SKM-1 treated with dmso at 0.1 percent for 144 hours (cell line): ENCODE results near the gene IDH1.
"Not testable (repeated sequence)": the region's sequence is repeated elsewhere in the genome, so short reads cannot be mapped to it uniquely, and the experiment has no call there.

Source experiments
- DNase-seq: peaks from one replicate; lab custom pipeline; 2025; ENCODE audit not compliant: unreplicated experiment; lab: John Stamatoyannopoulos, UW

The IDH1 gene

GRCh38 chr2:208256849-208257813, 2.3 kb upstream of the IDH1 start:
- not testable (repeated sequence) for DNase-seq

GRCh38 chr2:208256192-208256782, 1.4 kb upstream of the IDH1 start:
- no peak for DNase-seq

DNA sequence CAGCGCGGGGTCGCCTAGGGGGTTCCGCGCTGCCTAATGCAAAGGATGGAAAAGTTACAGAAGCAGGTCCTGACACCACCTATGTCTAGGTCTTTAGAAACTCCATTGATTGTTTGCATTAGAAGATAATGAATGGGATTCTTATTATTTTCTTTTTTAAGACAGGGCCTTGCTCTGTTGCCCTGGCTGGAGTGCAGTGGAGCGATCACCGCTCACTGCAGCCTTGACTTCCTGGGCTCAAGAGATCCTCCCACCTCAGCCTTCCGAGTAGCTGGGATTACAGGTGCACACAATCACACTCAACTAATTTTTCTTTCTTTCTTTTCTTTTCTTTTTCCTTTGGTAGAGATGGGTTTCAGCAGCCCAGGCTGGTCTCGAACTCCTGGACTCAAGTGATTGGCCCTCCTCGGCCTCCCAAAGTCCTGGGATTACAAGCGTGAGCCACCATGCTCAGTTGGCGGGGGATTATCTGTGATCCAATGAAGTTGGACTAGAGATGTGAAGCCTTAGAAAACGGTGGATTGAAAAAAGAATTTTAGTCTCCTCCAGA, 761 bp upstream of the IDH1 start:
- DNase-seq = no peak

DNA sequence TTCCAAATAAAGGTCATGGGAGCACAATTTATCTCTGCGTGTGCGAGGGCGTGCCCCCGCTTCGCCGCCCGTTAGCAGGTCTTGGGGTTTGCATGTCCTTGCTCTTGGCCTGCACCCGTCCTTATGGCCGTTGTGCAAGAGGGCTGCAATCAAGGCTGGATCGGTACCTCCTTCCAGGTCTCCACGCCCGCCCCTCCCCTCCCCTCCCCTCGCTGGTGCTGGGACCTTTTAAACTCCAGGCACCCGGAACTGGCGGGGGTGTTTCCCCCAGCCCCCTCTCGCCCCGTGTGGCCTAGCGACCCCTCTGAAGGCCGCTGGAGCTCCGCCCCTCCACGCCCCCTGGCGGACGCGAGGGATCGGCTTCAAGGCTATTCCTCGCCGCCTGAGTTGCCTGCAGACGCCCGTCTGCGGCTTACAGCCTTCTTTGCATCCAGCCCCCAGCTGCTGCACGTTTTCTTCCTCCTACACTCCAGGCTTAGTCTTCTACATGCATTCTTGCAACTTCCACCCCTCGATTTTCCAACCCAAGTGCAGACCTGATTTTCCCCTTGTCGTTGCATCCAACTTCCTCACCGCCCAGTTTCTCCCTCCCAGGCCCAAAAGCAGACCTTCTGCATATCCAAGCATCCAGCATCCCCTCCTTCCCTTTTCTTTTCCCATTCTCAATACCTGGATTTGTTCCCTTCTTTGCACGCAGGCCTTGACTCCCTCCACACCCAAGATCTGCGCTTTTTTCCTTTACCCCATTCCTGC, 577 bp downstream of the IDH1 start:
- peak; percentile 71 for DNase-seq

GRCh38 chr2:208253600-208254117, 1.2 kb downstream of the IDH1 start:
- DNase-seq = no peak

DNA sequence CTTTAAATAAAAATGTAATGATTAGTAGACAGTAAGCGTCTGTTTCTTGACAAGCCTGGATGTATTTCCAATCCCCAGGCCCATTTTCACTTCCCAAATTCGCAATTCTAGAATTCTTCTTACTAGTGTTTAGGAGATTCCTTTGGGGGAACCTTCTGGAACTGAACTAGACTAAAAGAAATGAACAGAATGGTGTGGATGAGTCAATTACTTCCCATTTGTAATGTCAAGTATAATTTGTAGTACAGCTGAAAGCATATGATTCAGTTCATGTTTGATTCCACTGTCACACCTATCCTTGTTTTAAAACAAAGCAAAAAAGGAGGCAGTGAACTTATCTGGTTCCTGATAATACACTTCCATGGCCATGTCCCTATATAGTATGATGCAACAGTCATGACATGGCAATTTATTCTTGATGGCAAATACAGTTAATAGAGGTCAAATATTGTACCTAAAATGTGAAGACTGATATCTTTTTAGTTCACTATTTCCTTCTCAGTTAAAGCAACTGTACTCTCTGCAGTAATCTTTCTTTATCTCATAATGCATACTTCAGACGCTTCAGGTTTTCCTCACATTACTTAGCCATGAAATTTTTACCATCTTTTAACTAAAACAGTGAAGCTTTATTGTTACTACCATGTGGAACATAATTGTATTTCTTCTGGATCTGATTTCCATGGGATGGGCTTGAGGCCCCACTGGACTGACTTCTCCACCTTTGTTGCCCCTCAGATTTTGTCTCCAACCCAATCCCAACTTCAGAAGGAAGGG, 2.0 kb downstream of the IDH1 start:
- no peak for DNase-seq

- DNase-seq = no peak
Measured at GRCh38 chr2:208251098-208251497, 3.8 kb downstream of the IDH1 start.

DNA sequence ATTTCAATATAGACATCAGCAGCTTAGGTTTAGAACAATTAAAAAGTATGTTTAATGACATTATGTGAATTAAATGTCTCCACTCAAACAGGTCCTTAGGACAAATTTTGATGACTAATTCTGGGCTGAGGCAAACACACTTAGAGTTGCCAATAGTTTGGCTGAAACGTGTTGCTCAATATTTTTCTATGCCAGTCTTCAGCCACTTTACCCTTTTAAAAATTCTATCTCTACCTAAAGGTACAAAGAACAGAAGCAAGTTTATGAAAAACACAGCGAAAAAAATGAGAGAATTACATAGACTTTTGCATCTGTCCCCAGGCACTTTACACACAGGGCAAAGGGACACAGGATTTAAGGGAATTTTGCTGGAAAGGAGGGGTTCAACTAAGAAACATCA, 4.5 kb downstream of the IDH1 start:
- no peak for DNase-seq

GRCh38 chr2:208249296-208249695, 5.6 kb downstream of the IDH1 start:
- DNase-seq = no peak

DNA sequence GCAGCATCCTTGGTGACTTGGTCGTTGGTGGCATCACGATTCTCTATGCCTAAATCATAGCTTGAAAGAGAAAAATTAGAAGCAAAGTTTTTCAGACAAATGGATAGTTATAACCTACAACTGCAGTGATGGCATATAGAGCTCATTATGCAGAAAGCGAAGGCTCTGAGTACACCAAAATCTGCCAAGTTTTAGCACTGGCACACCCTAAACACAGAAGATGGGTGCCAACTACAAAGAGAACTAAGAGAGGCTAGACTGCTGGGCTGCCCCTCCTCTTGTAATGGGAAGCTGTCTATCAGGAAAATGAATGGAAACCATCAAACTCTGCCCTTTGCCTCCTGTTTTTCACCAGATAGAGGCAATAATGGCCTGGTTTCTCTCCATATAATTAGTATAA, 6.3 kb downstream of the IDH1 start:
- no peak for DNase-seq

DNA sequence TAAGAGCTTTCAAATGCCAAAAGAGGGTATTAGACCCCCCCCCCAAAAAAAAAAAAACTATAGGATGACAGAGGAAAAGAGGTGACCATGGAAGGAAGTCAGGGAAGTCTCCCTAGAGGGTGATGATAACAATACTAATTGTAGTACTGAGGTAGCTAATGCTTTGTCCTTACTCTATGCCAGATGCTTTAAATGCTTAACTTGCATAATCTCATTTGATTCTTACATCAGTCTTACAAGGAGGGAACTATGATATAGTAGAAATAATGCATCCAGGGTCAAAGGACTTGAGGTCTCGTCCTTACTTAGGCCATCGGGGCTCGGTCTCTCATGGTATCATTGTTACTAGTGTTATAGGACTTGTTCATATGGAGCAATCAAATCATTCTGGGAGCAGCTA, 9.1 kb downstream of the IDH1 start:
- no peak for DNase-seq

DNA sequence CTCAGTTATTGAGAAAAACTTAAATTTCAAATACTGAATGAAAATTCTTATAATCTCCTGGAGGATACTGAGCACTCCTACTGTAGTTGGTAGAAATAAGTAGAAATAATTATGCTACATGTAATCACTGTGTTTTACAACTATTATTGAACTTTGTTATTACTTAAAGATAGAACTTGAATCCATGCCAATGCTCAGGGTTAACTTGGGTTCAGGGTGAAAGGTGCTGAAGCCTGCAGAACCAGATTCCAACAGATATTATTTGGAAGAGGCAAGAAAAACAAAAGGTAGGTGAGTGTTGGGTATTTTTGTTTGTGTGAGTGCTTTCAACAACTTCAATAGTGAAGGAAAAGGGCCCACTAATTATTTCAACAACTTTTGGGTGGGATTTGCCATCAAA, 10.4 kb downstream of the IDH1 start:
- no peak for DNase-seq

- no peak for DNase-seq
Measured at GRCh38 chr2:208240619-208241209, 14.2 kb downstream of the IDH1 start.

DNA sequence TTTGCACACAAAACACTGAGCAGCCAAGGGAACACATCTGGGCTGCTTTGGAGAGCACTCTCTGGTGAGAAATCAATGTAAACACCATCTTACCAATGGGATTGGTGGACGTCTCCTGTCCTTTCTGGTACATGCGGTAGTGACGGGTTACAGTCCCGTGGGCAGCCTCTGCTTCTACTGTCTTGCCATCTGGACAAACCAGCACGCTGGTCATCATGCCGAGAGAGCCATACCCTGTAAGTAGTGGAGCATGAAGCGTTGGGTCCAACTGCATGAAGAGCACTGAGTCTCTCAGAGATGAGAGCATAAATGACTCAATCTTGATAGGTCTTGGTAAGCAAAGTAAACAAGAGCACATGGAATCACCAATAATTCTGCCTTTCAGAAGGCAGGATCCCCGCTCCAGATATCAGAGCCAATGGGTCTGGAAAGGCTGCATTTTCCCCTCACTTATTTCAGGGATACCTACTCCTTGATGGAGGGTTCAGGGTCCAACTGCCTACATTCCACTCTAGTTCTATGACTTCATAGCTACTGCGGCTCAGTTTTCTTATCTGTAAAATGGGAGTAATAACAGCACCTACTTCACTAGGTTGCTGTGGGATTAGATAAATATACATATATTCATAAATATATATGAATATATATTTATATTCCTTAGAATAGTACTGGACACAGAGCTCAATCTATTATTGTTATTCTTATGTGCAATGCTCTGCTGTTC, 14.9 kb downstream of the IDH1 start:
- DNase-seq = no peak

- DNase-seq = no peak
Measured at GRCh38 chr2:208235860-208236259, 19.0 kb downstream of the IDH1 start.

DNA sequence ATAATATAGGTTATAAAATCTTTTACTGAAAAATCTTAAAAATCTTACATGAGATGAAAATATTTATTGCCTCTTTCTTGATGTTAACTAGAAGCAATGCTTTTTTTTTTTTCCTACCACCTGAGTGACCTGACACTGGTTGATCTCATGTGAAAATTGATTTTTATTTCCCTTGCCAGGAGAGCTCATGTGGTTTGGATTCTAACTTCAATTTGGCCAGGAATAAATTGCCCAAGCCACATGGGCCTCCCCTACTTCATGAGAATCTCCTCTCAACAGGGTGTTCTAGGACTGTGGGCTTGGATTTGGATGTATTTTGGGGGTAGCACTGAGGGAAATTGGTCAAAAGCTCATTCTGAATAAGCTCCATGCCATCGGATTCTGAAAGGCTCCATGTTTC, 20.1 kb downstream of the IDH1 start:
- no peak for DNase-seq

DNA sequence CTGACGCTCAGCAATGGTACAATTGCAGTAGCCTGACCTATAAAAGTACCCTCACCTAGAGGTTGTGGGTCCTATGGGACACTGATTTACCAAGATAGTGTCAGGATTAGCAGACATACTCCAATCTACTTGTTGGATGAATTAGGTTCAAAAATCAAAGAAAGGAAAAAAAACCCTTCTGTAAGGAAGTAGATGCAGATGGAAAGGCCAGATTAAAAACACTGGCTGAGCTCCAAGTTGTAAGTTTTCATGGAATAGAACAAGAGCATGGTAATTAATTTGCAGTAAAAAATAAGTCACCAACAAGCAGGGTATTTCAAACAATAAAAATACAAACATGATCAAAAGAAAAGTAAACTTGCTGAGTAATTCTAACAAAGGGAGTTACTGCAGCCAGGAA, 26.4 kb downstream of the IDH1 start:
- DNase-seq = no peak

DNA sequence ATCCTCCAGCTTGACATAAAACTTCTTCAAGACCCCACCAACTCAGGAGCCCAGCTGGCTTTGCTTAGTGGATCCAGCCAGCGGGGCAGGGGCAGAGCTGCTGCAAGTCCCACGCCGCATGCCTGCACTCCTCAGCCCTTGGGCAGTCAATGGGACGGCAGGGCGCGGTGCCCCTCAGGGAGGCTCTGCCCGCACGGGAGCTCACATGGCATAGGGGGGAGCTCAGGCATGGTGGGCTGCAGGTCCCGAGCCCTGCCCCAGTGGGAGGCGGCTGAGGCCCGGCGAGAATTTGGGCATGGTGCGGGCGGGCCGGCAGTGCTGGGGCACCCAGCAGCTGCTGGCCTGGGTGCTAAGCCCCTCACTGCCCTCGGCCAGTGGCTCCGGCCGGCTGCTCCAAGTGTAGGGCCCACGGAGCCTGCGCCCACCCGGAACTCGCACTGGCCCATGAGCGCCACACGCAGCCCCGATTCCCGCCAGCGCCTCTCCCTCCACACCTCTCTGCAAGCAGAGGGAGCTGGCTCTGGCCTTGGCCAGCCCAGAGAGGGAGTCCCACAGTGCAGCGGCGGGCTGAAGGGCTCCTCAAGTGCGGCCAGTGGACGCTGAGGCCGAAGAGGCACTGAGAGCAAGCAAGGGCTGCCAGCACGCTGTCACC, 27.2 kb downstream of the IDH1 start:
- DNase-seq = no peak

DNA sequence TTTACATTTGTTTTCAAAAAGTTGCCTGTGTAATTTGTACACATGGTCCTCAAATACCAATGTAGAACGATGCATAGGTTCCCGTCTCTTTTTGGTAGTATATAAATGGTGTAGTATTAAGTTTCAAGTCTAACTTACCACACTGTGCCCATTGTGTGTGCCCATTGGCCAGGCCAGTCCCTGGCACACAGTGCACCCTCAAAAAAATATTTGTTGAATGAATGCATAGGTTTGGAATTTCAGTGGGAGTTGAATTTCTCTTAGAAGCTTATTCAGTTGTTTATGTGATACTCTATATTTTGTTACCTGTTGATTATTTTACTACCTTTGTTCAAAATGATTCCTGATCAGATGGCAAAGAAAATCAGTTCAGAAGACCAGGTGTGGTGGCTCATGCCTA, 30.1 kb downstream of the IDH1 start:
- no peak for DNase-seq
